ENCODE data around the gene AUTS2.

AUTS2 gene

DNA sequence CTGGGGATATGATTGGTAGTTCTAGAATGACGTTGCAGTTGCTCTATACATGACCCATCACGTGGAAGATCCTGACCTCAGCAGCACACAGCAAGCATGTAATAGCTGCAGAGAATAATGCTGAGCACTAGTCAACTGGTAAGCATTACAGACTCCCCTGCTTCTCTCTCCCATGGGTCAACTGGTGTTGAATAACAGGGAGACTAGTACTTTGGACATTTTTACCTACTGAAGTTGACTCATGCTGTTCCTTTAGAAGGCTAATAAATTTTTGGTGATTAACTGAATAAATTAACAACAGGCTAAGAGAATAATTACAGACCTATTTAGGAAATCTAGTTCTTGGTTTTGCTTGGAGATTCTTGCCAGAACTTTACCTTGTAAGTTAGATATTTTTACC is 234.1 kb downstream of the AUTS2 start:
- TF ChIP-seq LEF1 (IDR thresholded peaks at IDR 0.05; ENCODE audit: borderline replicate concordance): no peak
- no peak for TF ChIP-seq TARDBP (IDR thresholded peaks at IDR 0.05)
- TF ChIP-seq ZNF384 (IDR thresholded peaks at IDR 0.05): no peak
- TF ChIP-seq SP1 (IDR thresholded peaks at IDR 0.05): no peak
- TF ChIP-seq FOXK2 (IDR thresholded peaks at IDR 0.05): no peak
- TF ChIP-seq ELF4 (IDR thresholded peaks at IDR 0.05): no peak
- no peak for TF ChIP-seq PKNOX1 (IDR thresholded peaks at IDR 0.05)
- no peak for TF ChIP-seq BHLHE40 (IDR thresholded peaks at IDR 0.05; ENCODE audit: borderline replicate concordance)
- TF ChIP-seq CTBP1 (IDR thresholded peaks at IDR 0.05; ENCODE audit: borderline replicate concordance): no peak
- TF ChIP-seq NFRKB (IDR thresholded peaks at IDR 0.05): no peak
- TF ChIP-seq HDGF (IDR thresholded peaks at IDR 0.05; ENCODE audit: borderline replicate concordance): no peak
- TF ChIP-seq FOXM1 (IDR thresholded peaks at IDR 0.05; ENCODE audit: borderline replicate concordance): no peak
- no peak for TF ChIP-seq SUZ12 (IDR thresholded peaks at IDR 0.05)
- TF ChIP-seq ARNT (IDR thresholded peaks at IDR 0.05): no peak
- TF ChIP-seq FOXA1 (IDR thresholded peaks at IDR 0.05): no peak
- CTCF ChIA-PET: no interaction called here
- POLR2A ChIA-PET: no interaction called here
- DNase-seq (ENCODE audit: extremely low spot score): no peak

- no peak for DNase-seq (ENCODE audit: extremely low spot score)
- TF ChIP-seq ZNF384 (IDR thresholded peaks at IDR 0.05) (no peak), LEF1 (IDR thresholded peaks at IDR 0.05; ENCODE audit: borderline replicate concordance) (no peak), ELF4 (IDR thresholded peaks at IDR 0.05) (no peak), FOXA1 (IDR thresholded peaks at IDR 0.05) (no peak), SP1 (IDR thresholded peaks at IDR 0.05) (no peak), TARDBP (IDR thresholded peaks at IDR 0.05) (no peak), SUZ12 (IDR thresholded peaks at IDR 0.05) (no peak), FOXM1 (IDR thresholded peaks at IDR 0.05; ENCODE audit: borderline replicate concordance) (no peak), CTBP1 (IDR thresholded peaks at IDR 0.05; ENCODE audit: borderline replicate concordance) (no peak), PKNOX1 (IDR thresholded peaks at IDR 0.05) (no peak), BHLHE40 (IDR thresholded peaks at IDR 0.05; ENCODE audit: borderline replicate concordance) (no peak), L3MBTL2 (conservative IDR thresholded peaks at IDR 0.05) (no peak), NFRKB (IDR thresholded peaks at IDR 0.05) (no peak), FOXK2 (IDR thresholded peaks at IDR 0.05) (no peak), HDGF (IDR thresholded peaks at IDR 0.05; ENCODE audit: borderline replicate concordance) (no peak), ARNT (IDR thresholded peaks at IDR 0.05) (no peak)
- ChIA-PET CTCF (interaction anchor here (0.6 kb wide), 1 partner anchor 216 kb away, joined by 3 read pairs; no protein-coding TSS in a partner anchor), POLR2A (no interaction called here)
These were observed 235.7 kb downstream of the AUTS2 start for GRCh38 chr7:69833964-69834363.

GRCh38 chr7:69836702-69837101 is 238.4 kb downstream of the AUTS2 start:
- CTCF ChIA-PET: no interaction called here
- DNase-seq (ENCODE audit: extremely low spot score): no peak
- no peak for TF ChIP-seq FOXK2 (IDR thresholded peaks at IDR 0.05)
- TF ChIP-seq NFRKB (IDR thresholded peaks at IDR 0.05): no peak
- TF ChIP-seq HDGF (IDR thresholded peaks at IDR 0.05; ENCODE audit: borderline replicate concordance): no peak
- no peak for TF ChIP-seq FOXM1 (IDR thresholded peaks at IDR 0.05; ENCODE audit: borderline replicate concordance)
- TF ChIP-seq FOXA1 (IDR thresholded peaks at IDR 0.05): no peak
- no peak for TF ChIP-seq L3MBTL2 (conservative IDR thresholded peaks at IDR 0.05)
- no peak for TF ChIP-seq PKNOX1 (IDR thresholded peaks at IDR 0.05)
- no peak for TF ChIP-seq ARNT (IDR thresholded peaks at IDR 0.05)
- TF ChIP-seq TARDBP (IDR thresholded peaks at IDR 0.05): no peak
- no peak for TF ChIP-seq ZNF384 (IDR thresholded peaks at IDR 0.05)
- no peak for TF ChIP-seq CTBP1 (IDR thresholded peaks at IDR 0.05; ENCODE audit: borderline replicate concordance)
- TF ChIP-seq LEF1 (IDR thresholded peaks at IDR 0.05; ENCODE audit: borderline replicate concordance): no peak
- no peak for TF ChIP-seq BHLHE40 (IDR thresholded peaks at IDR 0.05; ENCODE audit: borderline replicate concordance)
- TF ChIP-seq ELF4 (IDR thresholded peaks at IDR 0.05): no peak
- no peak for TF ChIP-seq SP1 (IDR thresholded peaks at IDR 0.05)
- TF ChIP-seq SUZ12 (IDR thresholded peaks at IDR 0.05): no peak
- POLR2A ChIA-PET: no interaction called here

DNA sequence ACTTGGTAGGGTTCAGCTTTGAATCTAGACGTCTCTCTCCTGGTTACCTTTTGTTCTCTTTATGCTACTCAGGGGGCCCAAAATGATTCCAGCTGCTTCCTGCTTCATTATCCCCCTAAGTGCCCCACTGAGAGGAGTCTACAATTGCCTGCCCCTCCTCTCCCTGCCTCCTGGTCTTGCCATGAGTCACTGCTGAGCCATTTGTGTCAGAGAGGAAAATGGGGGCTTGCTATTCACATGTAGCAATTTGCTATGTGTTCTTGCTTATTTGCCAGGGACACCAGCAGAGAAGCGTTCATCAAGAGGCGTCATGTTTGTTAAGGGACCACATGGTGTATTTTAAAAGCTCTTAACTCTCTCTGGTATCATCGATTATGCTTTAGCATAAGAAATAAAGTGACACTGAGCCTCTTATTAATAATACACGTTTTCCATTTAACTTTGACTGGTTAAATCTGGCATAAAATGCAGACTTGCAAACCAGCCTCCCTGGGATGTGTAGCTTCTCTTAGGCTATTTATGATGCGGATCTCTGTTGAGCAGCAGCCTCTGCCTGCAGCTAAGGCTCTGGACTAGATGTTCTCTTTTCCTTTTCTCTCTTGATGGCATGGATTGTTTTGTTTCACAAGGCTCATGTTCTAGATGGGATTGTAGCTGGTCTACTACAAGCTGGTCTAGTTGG is 239.3 kb downstream of the AUTS2 start:
- ChIA-PET POLR2A (no interaction called here), CTCF (interaction anchor here (1.8 kb wide), 1 partner anchor 95 kb away, joined by 4 read pairs; no protein-coding TSS in a partner anchor)
- TF ChIP-seq HDGF (IDR thresholded peaks at IDR 0.05; ENCODE audit: borderline replicate concordance) (no peak), PKNOX1 (IDR thresholded peaks at IDR 0.05) (no peak), TARDBP (IDR thresholded peaks at IDR 0.05) (no peak), FOXM1 (IDR thresholded peaks at IDR 0.05; ENCODE audit: borderline replicate concordance) (no peak), SUZ12 (IDR thresholded peaks at IDR 0.05) (no peak), ELF4 (IDR thresholded peaks at IDR 0.05) (no peak), CTBP1 (IDR thresholded peaks at IDR 0.05; ENCODE audit: borderline replicate concordance) (no peak), SP1 (IDR thresholded peaks at IDR 0.05) (no peak), ARNT (IDR thresholded peaks at IDR 0.05) (no peak), FOXK2 (IDR thresholded peaks at IDR 0.05) (no peak), ZNF384 (IDR thresholded peaks at IDR 0.05) (no peak), NFRKB (IDR thresholded peaks at IDR 0.05) (no peak), FOXA1 (IDR thresholded peaks at IDR 0.05) (no peak), BHLHE40 (IDR thresholded peaks at IDR 0.05; ENCODE audit: borderline replicate concordance) (no peak), LEF1 (IDR thresholded peaks at IDR 0.05; ENCODE audit: borderline replicate concordance) (no peak), L3MBTL2 (conservative IDR thresholded peaks at IDR 0.05) (no peak)
- no peak for DNase-seq (ENCODE audit: extremely low spot score)

DNA sequence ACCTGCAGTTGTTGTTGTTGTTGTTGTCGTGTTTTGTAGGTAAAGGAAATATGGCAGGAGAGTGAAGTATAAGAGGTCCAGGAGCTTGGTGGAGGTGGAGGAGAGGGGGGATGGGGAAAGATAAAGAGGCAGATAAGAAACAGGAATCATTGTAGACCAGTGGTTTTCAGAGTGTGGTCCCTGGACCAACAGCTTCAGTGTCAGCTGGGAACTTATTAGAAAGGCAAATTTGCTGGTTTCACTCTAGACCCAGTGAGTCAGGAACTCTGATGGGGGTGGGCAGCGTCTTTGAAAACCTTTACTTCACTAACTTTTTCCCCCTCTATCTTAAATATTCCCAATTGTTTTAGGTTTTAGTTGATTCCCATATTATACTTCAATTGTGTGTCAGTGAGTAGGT is 241.5 kb downstream of the AUTS2 start:
- TF ChIP-seq PKNOX1 (IDR thresholded peaks at IDR 0.05): no peak
- no peak for TF ChIP-seq LEF1 (IDR thresholded peaks at IDR 0.05; ENCODE audit: borderline replicate concordance)
- no peak for TF ChIP-seq CTBP1 (IDR thresholded peaks at IDR 0.05; ENCODE audit: borderline replicate concordance)
- TF ChIP-seq L3MBTL2 (conservative IDR thresholded peaks at IDR 0.05): no peak
- TF ChIP-seq BHLHE40 (IDR thresholded peaks at IDR 0.05; ENCODE audit: borderline replicate concordance): no peak
- no peak for TF ChIP-seq HDGF (IDR thresholded peaks at IDR 0.05; ENCODE audit: borderline replicate concordance)
- TF ChIP-seq ZNF384 (IDR thresholded peaks at IDR 0.05): no peak
- TF ChIP-seq FOXA1 (IDR thresholded peaks at IDR 0.05): no peak
- no peak for TF ChIP-seq ARNT (IDR thresholded peaks at IDR 0.05)
- no peak for TF ChIP-seq ELF4 (IDR thresholded peaks at IDR 0.05)
- TF ChIP-seq TARDBP (IDR thresholded peaks at IDR 0.05): no peak
- no peak for TF ChIP-seq FOXK2 (IDR thresholded peaks at IDR 0.05)
- no peak for TF ChIP-seq SP1 (IDR thresholded peaks at IDR 0.05)
- POLR2A ChIA-PET: interaction anchor here (0.7 kb wide), 1 partner anchor 8 kb away, joined by 3 read pairs; no protein-coding TSS in a partner anchor
- no peak for DNase-seq (ENCODE audit: extremely low spot score)
- CTCF ChIA-PET: no interaction called here
